Measurements from ENCODE around the gene ZMYM2.

DNA sequence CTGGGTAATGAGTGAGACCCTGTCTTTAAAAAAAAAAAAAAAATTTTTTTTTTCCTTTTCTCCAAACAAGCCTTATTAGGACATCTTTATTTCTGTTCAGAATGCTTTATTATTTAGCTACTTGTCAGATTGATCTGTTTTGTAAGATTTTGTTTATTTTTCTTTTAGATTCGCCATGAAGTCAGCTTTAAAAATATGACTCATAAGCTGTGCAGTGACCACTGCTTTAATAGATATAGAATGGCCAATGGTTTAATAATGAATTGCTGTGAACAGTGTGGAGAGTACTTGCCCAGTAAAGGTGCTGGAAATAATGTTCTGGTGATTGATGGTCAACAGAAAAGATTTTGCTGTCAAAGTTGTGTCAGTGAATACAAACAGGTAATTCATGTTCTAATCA is 47.7 kb downstream of the ZMYM2 start:
- no peak for TF ChIP-seq POLR2A (IDR thresholded peaks at IDR 0.05)
- TF ChIP-seq, protein P1, sequence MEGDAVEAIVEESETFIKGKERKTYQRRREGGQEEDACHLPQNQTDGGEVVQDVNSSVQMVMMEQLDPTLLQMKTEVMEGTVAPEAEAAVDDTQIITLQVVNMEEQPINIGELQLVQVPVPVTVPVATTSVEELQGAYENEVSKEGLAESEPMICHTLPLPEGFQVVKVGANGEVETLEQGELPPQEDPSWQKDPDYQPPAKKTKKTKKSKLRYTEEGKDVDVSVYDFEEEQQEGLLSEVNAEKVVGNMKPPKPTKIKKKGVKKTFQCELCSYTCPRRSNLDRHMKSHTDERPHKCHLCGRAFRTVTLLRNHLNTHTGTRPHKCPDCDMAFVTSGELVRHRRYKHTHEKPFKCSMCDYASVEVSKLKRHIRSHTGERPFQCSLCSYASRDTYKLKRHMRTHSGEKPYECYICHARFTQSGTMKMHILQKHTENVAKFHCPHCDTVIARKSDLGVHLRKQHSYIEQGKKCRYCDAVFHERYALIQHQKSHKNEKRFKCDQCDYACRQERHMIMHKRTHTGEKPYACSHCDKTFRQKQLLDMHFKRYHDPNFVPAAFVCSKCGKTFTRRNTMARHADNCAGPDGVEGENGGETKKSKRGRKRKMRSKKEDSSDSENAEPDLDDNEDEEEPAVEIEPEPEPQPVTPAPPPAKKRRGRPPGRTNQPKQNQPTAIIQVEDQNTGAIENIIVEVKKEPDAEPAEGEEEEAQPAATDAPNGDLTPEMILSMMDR (IDR thresholded peaks at IDR 0.05): no peak
